Body of pancreas (tissue), 4 donors: ENCODE data around the gene DYNLRB1.

Source experiments
- POLR2A ChIP-seq, 3 donors: fragments of 450-650 bp; IDR thresholded peaks; one replicate each; pipeline ENCODE4 v1.6.1; 2016; ENCODE audit warnings: antibody characterized with exemption in 3 of 3, mild to moderate bottlenecking in 2 of 3
- TF ChIP-seq, protein P1 (sequence below), 7 experiments: fragments of 450-650 bp in 4 of 7; fragments of 200-600 bp in 3 of 7; sonication (generic) in 3 of 7; IDR thresholded peaks; one replicate each; pipeline ENCODE4 v1.5.1; 2016 to 2019; ENCODE audit warnings: antibody characterized with exemption in 7 of 7

DNA sequence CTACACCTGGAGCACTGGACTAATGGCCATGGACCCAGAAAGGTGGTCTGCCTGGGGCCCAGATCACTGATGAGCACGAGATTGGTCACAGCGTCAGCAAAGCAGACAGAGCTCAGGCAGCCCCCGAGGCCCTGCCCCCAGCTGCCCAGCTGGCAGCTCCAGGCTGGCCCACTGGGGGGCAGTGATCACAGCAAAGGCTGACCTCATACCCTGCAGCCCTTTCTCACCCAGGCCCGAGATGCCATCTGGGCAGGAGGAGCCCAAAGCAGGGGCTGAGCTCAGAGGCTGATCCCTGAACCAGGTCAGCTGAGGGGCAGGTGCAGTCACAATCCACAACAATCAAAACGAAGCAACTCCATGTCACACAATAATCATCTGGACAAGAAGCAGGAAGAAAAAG, 46.4 kb downstream of the DYNLRB1 start:
- TF ChIP-seq, protein P1, sequence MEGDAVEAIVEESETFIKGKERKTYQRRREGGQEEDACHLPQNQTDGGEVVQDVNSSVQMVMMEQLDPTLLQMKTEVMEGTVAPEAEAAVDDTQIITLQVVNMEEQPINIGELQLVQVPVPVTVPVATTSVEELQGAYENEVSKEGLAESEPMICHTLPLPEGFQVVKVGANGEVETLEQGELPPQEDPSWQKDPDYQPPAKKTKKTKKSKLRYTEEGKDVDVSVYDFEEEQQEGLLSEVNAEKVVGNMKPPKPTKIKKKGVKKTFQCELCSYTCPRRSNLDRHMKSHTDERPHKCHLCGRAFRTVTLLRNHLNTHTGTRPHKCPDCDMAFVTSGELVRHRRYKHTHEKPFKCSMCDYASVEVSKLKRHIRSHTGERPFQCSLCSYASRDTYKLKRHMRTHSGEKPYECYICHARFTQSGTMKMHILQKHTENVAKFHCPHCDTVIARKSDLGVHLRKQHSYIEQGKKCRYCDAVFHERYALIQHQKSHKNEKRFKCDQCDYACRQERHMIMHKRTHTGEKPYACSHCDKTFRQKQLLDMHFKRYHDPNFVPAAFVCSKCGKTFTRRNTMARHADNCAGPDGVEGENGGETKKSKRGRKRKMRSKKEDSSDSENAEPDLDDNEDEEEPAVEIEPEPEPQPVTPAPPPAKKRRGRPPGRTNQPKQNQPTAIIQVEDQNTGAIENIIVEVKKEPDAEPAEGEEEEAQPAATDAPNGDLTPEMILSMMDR (IDR thresholded peaks at IDR 0.05) = peak in 4 of 7 experiments; percentile 27 to 37 (median 30)
- TF ChIP-seq POLR2A (IDR thresholded peaks at IDR 0.05) = no peak
